ENCODE measurements around the gene ANKRD49.

Gene ANKRD49

GRCh38 chr11:94525546-94526324, 32.0 kb downstream of the ANKRD49 start:
- no peak for DNase-seq (ENCODE audit: extremely low spot score)
- POLR2A ChIA-PET: interaction anchor here (0.8 kb wide), 1 partner anchor 19 kb away, joined by 3 read pairs; no protein-coding TSS in a partner anchor
- CTCF ChIA-PET: interaction anchor here (0.5 to 1.4 kb wide), 2 partner anchors 630 to 814 kb away, joined by 4 to 6 read pairs; no protein-coding TSS in a partner anchor
- TF ChIP-seq LEF1 (IDR thresholded peaks at IDR 0.05; ENCODE audit: borderline replicate concordance) (no peak), TARDBP (IDR thresholded peaks at IDR 0.05) (no peak), SUZ12 (IDR thresholded peaks at IDR 0.05) (no peak), PKNOX1 (IDR thresholded peaks at IDR 0.05) (no peak), FOXA1 (IDR thresholded peaks at IDR 0.05) (no peak), L3MBTL2 (conservative IDR thresholded peaks at IDR 0.05) (no peak), FOXM1 (IDR thresholded peaks at IDR 0.05; ENCODE audit: borderline replicate concordance) (no peak), FOXK2 (IDR thresholded peaks at IDR 0.05) (no peak), ARNT (IDR thresholded peaks at IDR 0.05) (no peak), SP1 (IDR thresholded peaks at IDR 0.05) (no peak)

GRCh38 chr11:94526645-94527438, 33.1 kb downstream of the ANKRD49 start:
- CTCF ChIA-PET: interaction anchor here (0.5 kb wide), 1 partner anchor 815 kb away, joined by 4 read pairs; no protein-coding TSS in a partner anchor
- POLR2A ChIA-PET: no interaction called here
- TF ChIP-seq SP1 (IDR thresholded peaks at IDR 0.05) (no peak), NFRKB (IDR thresholded peaks at IDR 0.05) (no peak), CTBP1 (IDR thresholded peaks at IDR 0.05; ENCODE audit: borderline replicate concordance) (no peak), LEF1 (IDR thresholded peaks at IDR 0.05; ENCODE audit: borderline replicate concordance) (no peak), FOXM1 (IDR thresholded peaks at IDR 0.05; ENCODE audit: borderline replicate concordance) (no peak), TARDBP (IDR thresholded peaks at IDR 0.05) (no peak), PKNOX1 (IDR thresholded peaks at IDR 0.05) (no peak), ELF4 (IDR thresholded peaks at IDR 0.05) (no peak), ZNF384 (IDR thresholded peaks at IDR 0.05) (no peak)
- DNase-seq (ENCODE audit: extremely low spot score): no peak

- no peak for DNase-seq (ENCODE audit: extremely low spot score)
- POLR2A ChIA-PET: no interaction called here
- CTCF ChIA-PET: no interaction called here
- TF ChIP-seq TARDBP (IDR thresholded peaks at IDR 0.05): no peak
- TF ChIP-seq PKNOX1 (IDR thresholded peaks at IDR 0.05): no peak
- no peak for TF ChIP-seq FOXA1 (IDR thresholded peaks at IDR 0.05)
- TF ChIP-seq ZNF384 (IDR thresholded peaks at IDR 0.05): no peak
- no peak for TF ChIP-seq FOXM1 (IDR thresholded peaks at IDR 0.05; ENCODE audit: borderline replicate concordance)
- no peak for TF ChIP-seq NFRKB (IDR thresholded peaks at IDR 0.05)
- no peak for TF ChIP-seq HDGF (IDR thresholded peaks at IDR 0.05; ENCODE audit: borderline replicate concordance)
- TF ChIP-seq LEF1 (IDR thresholded peaks at IDR 0.05; ENCODE audit: borderline replicate concordance): no peak
- TF ChIP-seq BHLHE40 (IDR thresholded peaks at IDR 0.05; ENCODE audit: borderline replicate concordance): no peak
- TF ChIP-seq ELF4 (IDR thresholded peaks at IDR 0.05): no peak
- no peak for TF ChIP-seq CTBP1 (IDR thresholded peaks at IDR 0.05; ENCODE audit: borderline replicate concordance)
- no peak for TF ChIP-seq FOXK2 (IDR thresholded peaks at IDR 0.05)
- TF ChIP-seq SP1 (IDR thresholded peaks at IDR 0.05): no peak
- no peak for TF ChIP-seq L3MBTL2 (conservative IDR thresholded peaks at IDR 0.05)
- no peak for TF ChIP-seq SUZ12 (IDR thresholded peaks at IDR 0.05)
These were observed 34.8 kb downstream of the ANKRD49 start for GRCh38 chr11:94528551-94528950.

GRCh38 chr11:94532211-94532610, 38.4 kb downstream of the ANKRD49 start:
- TF ChIP-seq TARDBP (IDR thresholded peaks at IDR 0.05): no peak
- TF ChIP-seq PKNOX1 (IDR thresholded peaks at IDR 0.05): no peak
- no peak for TF ChIP-seq CTBP1 (IDR thresholded peaks at IDR 0.05; ENCODE audit: borderline replicate concordance)
- TF ChIP-seq ELF4 (IDR thresholded peaks at IDR 0.05): no peak
- TF ChIP-seq FOXK2 (IDR thresholded peaks at IDR 0.05): no peak
- no peak for TF ChIP-seq FOXM1 (IDR thresholded peaks at IDR 0.05; ENCODE audit: borderline replicate concordance)
- TF ChIP-seq SUZ12 (IDR thresholded peaks at IDR 0.05): no peak
- no peak for TF ChIP-seq ARNT (IDR thresholded peaks at IDR 0.05)
- no peak for TF ChIP-seq HDGF (IDR thresholded peaks at IDR 0.05; ENCODE audit: borderline replicate concordance)
- TF ChIP-seq SP1 (IDR thresholded peaks at IDR 0.05): no peak
- TF ChIP-seq FOXA1 (IDR thresholded peaks at IDR 0.05): no peak
- TF ChIP-seq L3MBTL2 (conservative IDR thresholded peaks at IDR 0.05): no peak
- no peak for DNase-seq (ENCODE audit: extremely low spot score)
- CTCF ChIA-PET: no interaction called here
- POLR2A ChIA-PET: no interaction called here

GRCh38 chr11:94533206-94533605, 39.4 kb downstream of the ANKRD49 start:
- no peak for DNase-seq (ENCODE audit: extremely low spot score)
- CTCF ChIA-PET: no interaction called here
- POLR2A ChIA-PET: no interaction called here
- TF ChIP-seq L3MBTL2 (conservative IDR thresholded peaks at IDR 0.05): no peak
- TF ChIP-seq SUZ12 (IDR thresholded peaks at IDR 0.05): no peak
- no peak for TF ChIP-seq FOXA1 (IDR thresholded peaks at IDR 0.05)
- no peak for TF ChIP-seq FOXM1 (IDR thresholded peaks at IDR 0.05; ENCODE audit: borderline replicate concordance)
- TF ChIP-seq FOXK2 (IDR thresholded peaks at IDR 0.05): no peak
- no peak for TF ChIP-seq CTBP1 (IDR thresholded peaks at IDR 0.05; ENCODE audit: borderline replicate concordance)
- TF ChIP-seq ELF4 (IDR thresholded peaks at IDR 0.05): no peak
- TF ChIP-seq ZNF384 (IDR thresholded peaks at IDR 0.05): no peak
- no peak for TF ChIP-seq NFRKB (IDR thresholded peaks at IDR 0.05)
